ENCODE results near the gene ERN1. TPM values are rescaled to one million over a fixed set of nuclear protein-coding genes. Genes with fewer than 3 reads are reported as not detected.

ERN1 gene
- total and polyA plus RNA-seq, 2 of the 8 experiments (the other 6 are each of a cell fraction or from before 2014, with no cell fraction given): 1.8 to 3.9 TPM

GRCh38 chr17:64065161-64065560, 64.8 kb downstream of the ERN1 start:
- Histone ChIP-seq H3K4me3 (ENCODE audit: extremely low read depth in 1 of 4, insufficient read depth in 2 of 4, low read depth in 3 of 4, low read length in 4 of 4) (no peak overlapping the region), H2BK20ac (ENCODE audit: low read length) (no peak overlapping the region), H4K5ac (ENCODE audit: insufficient read length, low read depth, low read length) (no peak overlapping the region), H4K20me1 (replicated peaks in 1 of 2; ENCODE audit: control insufficient read depth in 1 of 2, insufficient read depth in 2 of 2, low read length in 2 of 2) (no peaks in the 10 kb centered on the region), H3K4me2 (ENCODE audit: insufficient read depth in 1 of 2, low read depth in 2 of 2, low read length in 2 of 2) (no peak overlapping the region), H3K79me1 (ENCODE audit: low read depth, low read length) (no peaks in the 10 kb centered on the region), H2AFZ (ENCODE audit: low read length) (no peak overlapping the region), H2BK12ac (ENCODE audit: low read depth, low read length) (no peak overlapping the region), H3K79me2 (ENCODE audit: control insufficient read depth in 1 of 2, insufficient read depth in 2 of 2, low read length in 2 of 2) (no peaks in the 10 kb centered on the region), H2BK15ac (ENCODE audit: low read length) (no peak overlapping the region), H2BK5ac (ENCODE audit: low read depth, low read length) (no peak overlapping the region), H3K23me2 (ENCODE audit: low read depth, low read length) (no peaks in the 10 kb centered on the region), H3K9ac (replicated peaks in 1 of 4; ENCODE audit: extremely low read depth in 1 of 4, low read depth in 3 of 4, low read length in 3 of 4) (no peak overlapping the region), H3K18ac (ENCODE audit: extremely low read depth, low read length) (no peak overlapping the region), H3K27me3 (replicated peaks in 1 of 4; ENCODE audit: control insufficient read depth in 3 of 4, extremely low read depth in 1 of 4, insufficient read depth in 3 of 4, low read length in 3 of 4) (no peaks in the 10 kb centered on the region), H4K8ac (ENCODE audit: extremely low read depth, insufficient read depth, low read length) (no peak overlapping the region), H3K36me3 (ENCODE audit: control insufficient read depth in 2 of 4, insufficient read depth in 4 of 4, low read length in 3 of 4) (no peaks in the 10 kb centered on the region; a peak in 3 of 8 replicates), H3K9me3 (ENCODE audit: insufficient read depth in 2 of 2, low read depth in 1 of 2, low read length in 1 of 2) (peaks cover 0 to 8% of the 10 kb centered on the region in 2 experiments; a peak in 2 of 4 replicates), H3K14ac (ENCODE audit: insufficient read length) (no peak overlapping the region), H4K91ac (replicated peaks; ENCODE audit: insufficient read length, low read length) (no peak overlapping the region), H3K27ac (ENCODE audit: low read depth, low read length) (no peak overlapping the region), H3K23ac (ENCODE audit: insufficient read length) (no peak overlapping the region), H2AK5ac (ENCODE audit: low read depth, low read length) (no peak overlapping the region), H3K4me1 (replicated peaks in 1 of 4; ENCODE audit: control insufficient read depth in 3 of 4, insufficient read depth in 4 of 4, low read length in 3 of 4) (peaks cover 0 to 3% (median 0%) of the 10 kb centered on the region in 4 experiments; a peak in 1 of 7 replicates), H2BK120ac (replicated peaks; ENCODE audit: low read depth, low read length) (no peak overlapping the region), H3K4ac (replicated peaks; ENCODE audit: insufficient read length, low read depth, low read length) (no peak overlapping the region), H3K56ac (replicated peaks; ENCODE audit: insufficient read length, low read depth, low read length) (no peak overlapping the region)
- DNase-seq (ENCODE audit: low read depth in 1 of 2, low spot score in 2 of 2) (no peak), FAIRE-seq (no peak)
- ChIA-PET POLR2A (ENCODE audit: partially characterized antibody) (interaction anchor here (0.6 to 1.9 kb wide), 2 partner anchors 65 to 194 kb away, joined by 3 to 4 read pairs; no protein-coding TSS in a partner anchor), CTCF (ENCODE audit: partially characterized antibody) (interaction anchor here (1.0 to 13.9 kb wide), 11 partner anchors 10 to 217 kb away, joined by 3 to 238 read pairs (median 17); partner anchors contain the start of gene ERN1)
- WGBS, 2 experiments (ENCODE audit: extremely low coverage in 1 of 2, insufficient coverage in 1 of 2, insufficient read length in 1 of 2, insufficient replicate concordance in 2 of 2, low coverage in 1 of 2, low lambda C conversion rate in 2 of 2, missing lambda C conversion rate in 1 of 2): 91% methylated on average over 8 of the region's 8 CpGs; no CpG with 5 or more reads in 1 of the 2 experiments
- TF ChIP-seq BCL11A (IDR thresholded peaks at IDR 0.05; ENCODE audit: low read depth in 2 of 2, low read length in 2 of 2) (no peak), SP4 (IDR thresholded peaks at IDR 0.05; ENCODE audit: low read length) (no peak), EP300 (IDR thresholded peaks at IDR 0.05; ENCODE audit: borderline replicate concordance in 1 of 2, low read depth in 2 of 2, low read length in 2 of 2) (no peak), TEAD4 (IDR thresholded peaks at IDR 0.05; ENCODE audit: low read depth, low read length) (no peak), KDM1A (IDR thresholded peaks at IDR 0.05; ENCODE audit: borderline replicate concordance, low read length) (no peak), MAFK (IDR thresholded peaks at IDR 0.05; ENCODE audit: low read depth, low read length) (no peak), SUZ12 (IDR thresholded peaks at IDR 0.05; ENCODE audit: low read length) (no peak), SIX5 (IDR thresholded peaks at IDR 0.05; ENCODE audit: low read depth, low read length) (no peak), CREB1 (IDR thresholded peaks at IDR 0.05) (no peak), CHD2 (IDR thresholded peaks at IDR 0.05; ENCODE audit: low read length) (no peak)
- TF ChIP-seq, protein P1, sequence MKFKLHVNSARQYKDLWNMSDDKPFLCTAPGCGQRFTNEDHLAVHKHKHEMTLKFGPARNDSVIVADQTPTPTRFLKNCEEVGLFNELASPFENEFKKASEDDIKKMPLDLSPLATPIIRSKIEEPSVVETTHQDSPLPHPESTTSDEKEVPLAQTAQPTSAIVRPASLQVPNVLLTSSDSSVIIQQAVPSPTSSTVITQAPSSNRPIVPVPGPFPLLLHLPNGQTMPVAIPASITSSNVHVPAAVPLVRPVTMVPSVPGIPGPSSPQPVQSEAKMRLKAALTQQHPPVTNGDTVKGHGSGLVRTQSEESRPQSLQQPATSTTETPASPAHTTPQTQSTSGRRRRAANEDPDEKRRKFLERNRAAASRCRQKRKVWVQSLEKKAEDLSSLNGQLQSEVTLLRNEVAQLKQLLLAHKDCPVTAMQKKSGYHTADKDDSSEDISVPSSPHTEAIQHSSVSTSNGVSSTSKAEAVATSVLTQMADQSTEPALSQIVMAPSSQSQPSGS (IDR thresholded peaks at IDR 0.05; ENCODE audit: low read length): no peak
- TF ChIP-seq, protein P2, sequence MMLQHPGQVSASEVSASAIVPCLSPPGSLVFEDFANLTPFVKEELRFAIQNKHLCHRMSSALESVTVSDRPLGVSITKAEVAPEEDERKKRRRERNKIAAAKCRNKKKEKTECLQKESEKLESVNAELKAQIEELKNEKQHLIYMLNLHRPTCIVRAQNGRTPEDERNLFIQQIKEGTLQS (IDR thresholded peaks at IDR 0.05; ENCODE audit: insufficient read depth, low read depth, low read length): no peak
